Measurements from ENCODE around the gene RSAD1. TPM values are rescaled to one million over a fixed set of nuclear protein-coding genes. Genes with fewer than 3 reads are reported as not detected.
A peak's percentile ranks its signal among the peaks of the same experiment; 100 is the strongest.

RSAD1 gene
- polyA plus RNA-seq, 10 donors = 28.9 to 41.9 (median 32.7) TPM

DNA sequence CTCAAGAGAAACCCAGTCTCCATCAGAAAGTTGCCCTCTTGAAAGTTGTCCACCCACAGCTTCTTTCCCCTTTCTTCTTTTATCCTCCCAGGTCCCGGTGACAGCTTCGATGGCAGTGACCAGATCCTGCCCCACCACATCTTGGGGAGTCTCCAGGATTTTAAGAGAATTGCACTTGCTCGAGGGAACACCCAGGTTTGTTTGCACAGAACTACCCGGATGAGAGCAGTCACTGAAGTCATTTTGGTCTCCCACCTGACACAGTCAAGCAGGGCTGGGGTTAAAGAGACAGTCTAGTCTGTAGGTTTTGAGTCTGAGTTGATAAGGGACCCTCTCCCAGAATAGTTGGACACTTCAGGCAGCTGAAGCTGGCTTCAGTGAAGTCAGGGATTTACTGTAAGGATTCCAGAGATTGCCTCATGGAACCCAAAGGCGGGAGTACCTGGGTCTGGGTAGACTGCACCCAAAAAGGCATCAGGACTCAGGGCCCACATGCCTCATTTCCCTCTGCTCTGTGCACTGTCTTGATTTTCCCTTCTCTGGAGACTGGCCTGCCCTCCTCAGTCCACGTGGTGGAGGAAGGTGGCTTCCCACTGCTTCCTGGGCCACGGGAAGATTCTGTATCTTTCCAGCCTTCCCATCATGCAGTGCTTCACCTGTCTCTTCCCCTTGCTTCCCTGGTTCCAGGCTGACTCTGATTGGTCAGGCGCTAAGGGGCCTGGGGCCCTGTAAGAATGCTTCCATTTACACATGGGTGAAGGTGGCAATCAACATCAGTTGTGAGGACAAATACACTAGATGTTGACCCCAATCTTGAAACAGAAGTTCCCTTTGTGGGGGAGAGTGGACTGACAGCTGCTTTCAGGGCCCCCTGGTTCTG, 39.1 kb downstream of the RSAD1 start:
- DNase-seq = no peak

DNA sequence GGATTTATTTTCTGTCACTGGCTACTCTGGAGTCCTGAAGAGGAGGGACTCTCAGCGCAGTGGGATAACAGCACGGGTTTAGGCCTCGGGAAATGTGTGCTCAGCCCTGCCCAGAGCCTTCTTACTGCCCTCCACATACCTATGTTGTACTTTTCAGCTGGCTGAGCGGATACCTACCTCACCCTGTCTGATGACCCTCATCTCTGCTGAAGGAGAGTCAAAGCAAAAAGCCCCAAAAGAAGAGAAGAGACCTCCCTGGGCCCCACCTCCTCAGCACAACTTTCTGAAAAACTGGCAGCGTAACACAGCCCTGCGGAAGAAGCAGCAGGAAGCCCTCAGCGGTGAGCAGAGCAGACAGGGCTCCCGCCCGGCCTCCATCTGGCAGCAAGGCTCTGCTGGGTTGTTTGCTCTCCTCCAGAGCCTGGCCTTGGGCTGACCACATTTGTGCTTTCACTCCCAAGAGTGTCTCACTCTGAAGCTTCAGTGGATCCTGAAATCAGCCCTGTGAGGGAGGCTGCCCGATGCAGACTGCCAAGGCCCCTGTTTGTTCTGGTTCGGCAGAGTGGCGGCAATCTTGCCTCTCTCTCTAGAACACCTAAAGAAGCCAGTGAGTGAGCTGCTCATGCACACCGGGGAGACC, 39.8 kb downstream of the RSAD1 start:
- DNase-seq = no peak

DNA sequence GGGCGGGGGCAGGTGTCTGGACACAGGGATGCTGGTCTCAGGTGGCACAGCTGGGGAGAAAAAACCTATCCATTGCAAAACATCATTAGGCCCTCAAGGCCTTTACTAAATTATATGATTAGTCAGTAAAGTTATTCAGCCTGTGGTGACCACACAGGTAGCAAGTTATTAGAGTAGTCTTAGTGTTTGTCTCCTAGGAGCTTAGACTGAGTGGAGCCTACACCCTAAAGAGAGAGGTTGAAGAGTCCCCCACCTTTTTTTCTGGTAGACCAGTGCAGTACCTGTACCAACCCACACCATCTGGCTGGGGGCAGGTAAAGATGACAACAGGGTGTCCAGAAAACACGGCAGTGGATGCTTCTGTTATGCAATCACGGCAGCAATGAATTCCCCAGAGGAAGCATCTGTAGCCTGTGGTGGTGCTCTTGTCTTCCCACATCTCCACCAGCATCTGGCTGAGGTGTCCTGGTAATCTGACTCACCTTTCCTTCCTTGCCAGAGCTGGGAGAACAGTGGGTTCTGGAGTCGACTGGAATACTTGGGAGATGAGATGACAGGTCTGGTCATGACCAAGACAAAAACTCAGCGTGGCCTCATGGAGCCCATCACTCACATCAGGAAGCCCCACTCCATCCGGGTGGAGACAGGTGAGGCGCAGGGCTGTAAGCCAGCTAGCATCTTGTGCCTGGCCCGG, 40.6 kb downstream of the RSAD1 start:
- no peak for DNase-seq

DNA sequence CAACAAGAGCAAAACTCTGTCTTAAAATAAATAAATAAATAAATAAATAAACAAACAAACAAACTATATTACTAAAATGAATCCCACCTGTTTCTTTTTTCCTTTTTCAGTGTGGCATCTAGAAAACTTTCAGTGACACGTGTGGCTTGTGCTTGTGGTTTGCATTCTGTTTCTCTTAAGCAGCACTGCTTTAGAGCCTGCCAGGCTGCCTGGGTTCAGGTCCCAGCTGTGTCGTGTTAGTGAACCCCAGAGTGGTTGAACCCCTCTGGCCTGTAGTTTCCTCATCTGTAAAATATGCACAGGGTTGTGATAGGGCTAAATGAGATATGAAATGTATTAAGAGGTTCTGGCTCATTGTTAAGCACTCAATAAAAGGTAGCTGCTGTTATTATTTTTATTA, 41.8 kb downstream of the RSAD1 start:
- no peak for DNase-seq

DNA sequence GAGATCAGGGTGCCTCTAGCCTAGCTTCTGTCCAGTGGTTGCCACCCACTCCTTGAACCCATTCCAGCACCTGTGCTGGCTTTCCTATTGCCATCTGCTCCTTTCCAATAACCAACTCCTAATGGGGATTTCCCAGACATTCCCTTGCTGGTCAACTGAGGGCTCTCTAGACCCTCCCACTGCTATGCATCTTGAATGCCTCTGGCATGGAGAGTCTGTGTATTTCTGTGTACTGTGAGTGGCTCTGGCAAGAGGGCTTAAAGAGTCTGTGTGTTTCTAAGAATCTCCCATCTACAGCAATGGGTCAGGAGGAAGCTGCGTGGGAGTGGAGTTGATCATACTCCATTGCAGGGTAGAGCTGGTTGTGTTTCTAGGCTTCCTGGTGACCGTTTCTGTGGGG, 42.9 kb downstream of the RSAD1 start:
- no peak for DNase-seq

DNA sequence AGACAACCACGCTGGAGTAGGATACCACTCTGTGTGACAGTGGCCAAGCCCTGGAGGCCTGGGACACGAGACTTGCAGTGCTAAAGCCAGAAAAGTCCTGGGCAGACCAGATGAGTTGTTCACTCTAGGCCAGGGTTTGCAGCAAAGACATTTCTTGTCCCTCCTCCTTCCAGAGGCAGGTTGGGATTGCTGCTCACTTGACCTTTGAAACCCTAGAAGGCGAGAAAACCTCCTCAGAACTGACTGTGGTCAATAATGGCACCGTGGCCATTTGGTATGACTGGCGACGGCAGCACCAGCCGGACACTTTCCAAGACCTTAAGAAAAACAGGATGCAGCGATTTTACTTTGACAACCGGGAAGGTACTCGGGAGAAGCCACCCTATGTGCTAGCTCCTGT, 44.1 kb downstream of the RSAD1 start:
- DNase-seq = no peak

DNA sequence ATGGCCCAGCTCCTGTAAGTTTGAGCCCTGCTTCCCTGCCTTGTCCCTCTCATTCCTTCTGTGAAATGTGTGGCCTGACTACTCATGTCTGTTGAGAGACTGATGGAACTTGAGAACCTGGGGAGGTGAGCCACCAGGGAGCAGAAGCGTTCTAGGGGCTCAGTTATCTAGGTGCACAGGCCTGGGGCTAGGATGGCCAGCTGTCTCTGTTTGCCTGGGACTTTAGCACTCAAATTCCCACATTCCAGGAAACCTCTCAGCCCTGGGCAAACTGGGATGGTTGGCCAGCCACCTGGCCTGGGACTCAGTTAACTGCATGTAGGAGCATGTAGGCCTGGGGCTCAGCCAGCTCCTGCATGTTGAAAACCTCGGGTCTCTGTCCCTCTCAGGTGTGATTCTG, 44.5 kb downstream of the RSAD1 start:
- DNase-seq = no peak

DNA sequence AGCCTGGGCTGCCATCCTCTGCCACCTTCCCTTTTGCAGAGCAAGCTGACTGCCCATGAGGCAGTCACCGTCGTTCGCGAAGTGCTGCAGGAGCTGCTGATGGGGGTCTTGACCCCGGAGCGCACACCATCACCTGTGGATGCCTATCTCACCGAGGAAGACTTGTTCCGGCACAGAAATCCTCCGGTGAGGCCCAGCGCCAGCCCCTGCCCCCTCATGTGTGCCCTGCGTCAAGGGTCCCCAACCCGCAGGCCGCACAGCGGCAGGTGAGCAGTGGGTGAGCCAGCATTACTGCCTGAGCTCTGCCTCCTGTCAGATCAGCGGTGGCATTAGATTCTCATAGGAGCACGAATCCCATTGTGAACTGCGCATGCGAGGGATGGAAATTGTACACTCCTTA, 46.2 kb downstream of the RSAD1 start:
- DNase-seq = no peak

DNA sequence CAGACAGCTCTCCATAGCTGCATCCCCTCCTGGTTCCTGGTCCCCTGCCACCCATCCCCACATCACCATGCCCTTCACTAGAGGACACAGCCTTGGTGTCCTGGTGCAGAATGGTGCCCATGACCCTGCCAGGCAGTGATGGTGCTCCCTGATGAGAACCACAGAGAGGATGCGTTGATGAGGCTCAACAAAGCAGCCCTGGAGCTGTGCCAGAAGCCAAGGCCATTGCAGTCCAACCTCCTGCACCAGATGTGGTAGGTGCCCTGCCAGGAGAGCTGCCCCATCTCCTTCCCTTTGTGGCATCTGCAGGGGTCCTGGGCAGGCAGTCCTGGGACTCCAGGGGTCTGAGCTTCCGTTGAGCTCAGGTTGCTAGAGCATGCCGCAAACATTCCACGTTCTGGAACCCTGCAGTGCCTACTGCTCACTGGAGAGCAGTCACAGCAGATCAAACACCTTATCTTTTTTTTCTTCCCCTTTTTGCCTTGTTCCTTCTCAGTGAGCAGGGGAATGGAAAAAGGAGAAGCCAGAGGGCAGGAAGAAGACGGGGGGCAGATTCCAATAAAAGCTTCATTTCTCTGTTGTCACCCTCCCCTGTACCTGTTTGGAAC, 48.6 kb downstream of the RSAD1 start:
- no peak for DNase-seq

DNA sequence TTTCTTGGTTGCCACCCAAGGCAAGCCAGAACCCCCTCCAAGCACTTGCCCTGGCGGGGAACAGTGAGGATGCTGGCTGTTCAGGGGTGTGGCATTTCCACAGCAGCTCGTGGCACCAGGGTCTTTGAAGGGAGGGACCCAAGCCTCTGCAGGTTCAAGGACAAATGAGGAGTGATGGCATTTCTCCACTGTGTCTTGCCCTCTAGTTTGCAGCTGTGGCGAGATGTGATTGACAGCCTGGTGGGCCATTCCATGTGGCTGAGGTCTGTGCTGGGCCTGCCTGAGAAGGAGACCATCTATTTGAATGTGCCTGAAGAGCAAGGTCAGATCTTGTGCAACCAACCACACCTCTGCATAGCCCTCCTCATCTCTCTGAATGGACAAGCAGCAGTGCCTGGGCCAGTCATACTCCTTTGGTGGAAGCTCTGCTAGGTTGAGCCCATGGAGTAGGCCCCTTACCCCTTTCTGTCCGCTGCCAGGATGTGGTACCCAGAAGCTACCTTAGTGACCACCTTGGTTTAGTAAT, 49.4 kb downstream of the RSAD1 start:
- no peak for DNase-seq

DNA sequence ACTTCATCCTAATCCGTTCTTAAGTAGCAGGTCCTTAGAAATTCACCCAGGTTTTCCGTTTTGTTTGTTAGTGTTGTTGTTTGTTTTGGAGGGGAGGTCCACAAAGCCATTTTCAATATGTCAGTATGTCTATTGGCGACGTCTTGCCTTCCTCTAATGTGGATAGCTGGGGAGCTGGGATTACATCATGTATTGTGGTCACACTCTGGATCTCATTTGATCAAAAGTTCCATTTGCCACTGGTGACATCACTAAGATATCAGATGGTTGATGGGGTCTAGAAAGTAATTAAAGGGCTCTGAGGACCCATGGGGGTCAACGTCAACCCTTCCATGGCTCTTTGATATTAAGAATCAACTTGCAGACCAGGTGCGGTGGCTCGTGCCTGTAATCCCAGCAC, 51.2 kb downstream of the RSAD1 start:
- no peak for DNase-seq

DNA sequence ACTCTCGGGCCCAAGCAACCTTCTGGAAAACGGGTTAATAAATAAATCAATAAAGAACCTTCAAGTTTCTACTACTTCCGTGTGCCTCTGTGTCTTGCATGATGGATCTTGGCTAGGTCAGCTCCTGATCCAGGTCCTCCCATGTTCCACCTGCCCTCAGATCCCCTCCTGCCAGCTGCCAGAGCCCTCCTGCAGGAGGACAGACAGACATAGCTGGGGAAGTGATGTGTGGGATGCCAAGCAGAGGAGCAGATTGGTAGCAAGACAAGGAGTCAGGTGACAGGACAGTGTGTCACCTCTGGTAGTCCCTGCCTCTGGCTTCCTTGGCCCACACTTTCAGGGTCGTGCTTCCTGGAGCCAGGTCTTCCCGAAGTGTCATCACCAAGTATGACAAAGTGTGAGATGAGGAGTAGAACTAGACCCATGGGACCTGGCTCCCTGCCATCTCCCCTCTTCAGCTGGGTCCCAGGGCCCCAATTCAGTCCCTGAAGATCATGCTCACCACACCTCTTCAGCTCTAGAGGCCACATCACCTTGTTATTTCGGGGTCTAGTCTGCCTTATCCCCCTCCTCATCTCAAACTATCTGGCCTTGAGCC, 52.9 kb downstream of the RSAD1 start:
- no peak for DNase-seq

DNA sequence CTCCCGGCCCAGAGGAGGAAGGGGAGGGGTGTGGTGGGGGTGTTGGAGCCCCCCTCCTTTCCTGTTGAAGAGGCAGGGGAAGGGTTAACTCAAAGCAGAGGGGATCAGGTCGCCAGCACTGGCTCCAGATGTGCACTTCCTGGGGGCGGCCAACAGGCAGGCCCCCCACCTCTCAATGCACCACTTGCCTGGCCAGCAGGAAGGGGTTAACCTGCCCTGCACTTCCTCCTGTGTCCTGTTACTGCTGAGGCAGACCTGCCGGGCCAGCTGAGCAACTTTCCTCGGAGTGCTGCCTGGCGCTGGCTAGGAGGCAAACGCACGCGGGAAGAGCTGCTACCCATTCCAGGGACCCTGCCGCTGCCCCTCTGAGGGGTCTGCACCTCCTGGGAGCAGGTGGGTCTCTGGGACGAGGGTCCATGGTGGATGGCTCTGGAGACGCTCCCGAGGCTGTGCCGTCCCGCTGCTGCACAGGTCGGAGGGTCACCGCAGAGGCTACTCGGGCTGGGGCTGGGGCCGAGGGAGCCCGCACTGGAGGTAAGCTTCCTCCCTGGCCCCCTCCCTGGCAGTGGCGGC, 53.9 kb downstream of the RSAD1 start, which contains the start of gene EPN3:
Gene EPN3 (plus strand): TSS at position 284 of the 573 bp plus-strand sequence. CDS start 3,822 bp downstream, outside the sequence.
- DNase-seq = no peak

DNA sequence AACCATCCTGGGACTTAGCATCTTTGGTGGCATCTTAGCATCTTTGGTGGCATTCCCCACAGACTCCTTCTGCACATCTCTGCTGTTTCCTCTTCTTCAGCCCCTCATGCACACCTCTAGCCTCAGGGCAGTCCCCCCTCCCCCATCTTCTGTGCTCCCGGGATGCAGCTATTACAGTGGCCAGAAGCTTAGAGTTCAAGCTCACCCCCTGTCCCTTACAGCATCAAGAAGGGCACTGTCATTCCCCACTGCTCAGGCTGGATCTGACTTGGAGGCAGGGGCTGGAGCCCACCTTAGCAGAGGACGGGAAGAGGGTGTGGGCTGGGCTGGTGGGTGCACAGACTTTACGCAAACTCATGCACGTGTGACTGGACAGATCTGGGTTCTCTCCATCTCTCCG, 54.5 kb downstream of the RSAD1 start:
- DNase-seq = no peak

DNA sequence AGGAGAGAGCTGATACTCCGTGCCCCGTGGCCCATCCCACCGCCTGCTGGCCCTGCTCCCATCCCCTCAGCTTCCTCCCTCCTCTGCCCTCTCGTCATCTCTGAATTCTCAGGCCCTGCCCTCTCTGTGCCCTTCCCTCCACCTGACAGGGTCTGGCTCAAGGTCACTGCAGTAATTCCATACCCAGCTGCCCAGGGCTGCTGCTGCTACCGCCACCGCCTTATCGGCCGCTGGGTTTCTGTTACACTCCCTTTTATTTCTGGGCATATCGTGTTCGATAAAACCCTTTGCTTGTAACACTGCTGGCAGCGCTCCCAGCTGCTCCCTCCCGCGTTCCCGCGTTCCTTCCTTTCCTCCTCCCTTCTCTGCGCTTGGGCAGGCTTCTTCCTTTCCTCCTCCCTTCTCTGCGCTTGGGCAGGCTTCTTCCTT, 55.1 kb downstream of the RSAD1 start:
- peak; percentile 38 to 76 (median 66) for DNase-seq

DNA sequence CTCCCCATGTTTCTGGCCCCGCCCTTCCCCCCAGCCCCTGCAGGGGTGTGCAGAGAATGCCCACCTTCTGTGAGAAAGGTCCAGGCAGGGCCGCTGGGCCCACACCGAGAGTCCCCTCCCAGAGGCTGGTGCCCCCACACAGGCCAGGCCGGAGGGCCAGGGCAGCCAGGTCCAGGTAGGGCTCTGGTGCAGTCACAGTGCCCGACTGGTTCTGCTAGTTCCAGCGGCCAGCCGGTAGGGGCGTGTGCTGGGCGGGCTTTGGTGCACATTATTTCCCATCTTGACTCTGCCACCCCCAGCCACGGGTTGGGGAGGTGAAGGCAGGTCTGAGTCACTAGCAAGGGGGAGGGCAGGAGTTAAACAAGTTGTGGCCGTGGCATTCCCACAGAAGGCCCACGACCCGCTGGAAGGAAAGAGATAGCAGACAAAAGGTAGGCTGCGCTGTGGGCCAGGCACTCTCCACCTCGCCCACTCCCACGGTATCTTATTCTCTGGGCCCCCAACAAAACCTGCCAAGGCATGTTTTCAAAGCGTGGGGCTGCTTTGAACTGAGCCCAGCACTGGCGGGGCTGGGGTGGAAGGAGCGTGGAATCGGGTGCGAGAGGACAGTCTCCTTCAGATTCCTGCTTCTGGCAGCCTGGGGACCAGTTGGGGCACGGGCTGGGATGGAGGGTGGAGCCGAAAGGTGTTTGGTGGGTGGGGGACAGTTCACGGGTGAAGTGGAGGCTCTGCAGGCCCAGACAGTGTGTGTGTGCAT, 55.7 kb downstream of the RSAD1 start:
- DNase-seq = no peak

DNA sequence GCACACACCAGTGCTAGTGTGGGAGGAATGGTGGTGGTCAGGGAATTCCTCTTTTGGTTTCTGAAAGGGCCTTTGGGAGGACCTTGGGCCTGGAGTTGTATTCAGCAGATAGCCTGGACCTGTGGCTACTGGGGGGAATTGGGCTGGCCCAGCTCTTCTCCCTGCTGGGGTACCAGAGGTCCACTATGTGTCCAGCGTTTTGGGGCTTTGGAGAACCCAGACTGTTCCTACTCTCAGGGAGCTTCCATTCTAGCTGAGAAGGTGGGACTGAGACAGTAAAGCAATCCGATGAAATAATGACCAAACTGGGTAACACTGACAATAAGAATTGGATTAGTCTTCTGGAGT, 56.3 kb downstream of the RSAD1 start:
- DNase-seq = no peak

DNA sequence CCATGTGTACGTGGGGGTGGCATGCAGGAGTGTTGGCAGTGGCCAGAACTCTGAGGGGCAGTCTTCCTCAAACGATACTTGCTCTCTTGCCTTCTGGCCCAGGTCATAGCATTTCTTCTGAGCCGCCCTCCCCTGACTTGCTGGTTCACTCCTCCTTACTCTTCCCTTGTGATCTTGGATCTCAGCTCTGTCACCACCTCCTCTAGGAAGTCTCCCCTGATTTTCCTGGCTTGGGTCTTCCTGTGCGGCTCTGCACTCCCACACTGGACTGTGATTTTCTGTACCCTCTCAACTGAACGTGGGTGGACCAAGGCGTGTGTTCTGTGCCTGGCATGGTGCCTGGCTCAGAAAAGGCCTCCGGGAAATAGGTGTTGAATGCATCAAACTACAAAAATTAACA, 56.7 kb downstream of the RSAD1 start:
- DNase-seq = no peak

Data from muscle of back (tissue), 11 donors.